Loucy (cell line): ENCODE measurements around the gene MAP3K5.

ENCODE experiments used
- H2AFZ ChIP-seq: fragments of 200-600 bp; sonication (generic); 2 replicates; pipeline ENCODE4 v1.6.0; 2016; ENCODE audit warnings: antibody characterized with exemption, mild to moderate bottlenecking, low read length, moderate library complexity
- H3F3A ChIP-seq: fragments of 200-600 bp; 2 replicates; pipeline ENCODE4 v1.6.0; 2016; ENCODE audit warnings: antibody characterized with exemption, low read depth, mild to moderate bottlenecking
- H3K27me3 ChIP-seq: fragments of 200-600 bp; sonication (generic); 2 replicates; pipeline ENCODE4 v1.6.1; 2014; ENCODE audit warnings: low read length, mild to moderate bottlenecking; ENCODE audit not compliant: insufficient read depth, poor library complexity, severe bottlenecking
- H3K36me3 ChIP-seq: fragments of 200-600 bp; sonication (generic); 2 replicates; pipeline ENCODE4 v1.6.1; 2016; ENCODE audit warnings: low read length; ENCODE audit not compliant: insufficient read depth
- H3K4me1 ChIP-seq: fragments of 200-600 bp; sonication (generic); 2 replicates; pipeline ENCODE4 v1.5.1; 2014; ENCODE audit warnings: low read length, mild to moderate bottlenecking; ENCODE audit not compliant: insufficient read depth, poor library complexity, severe bottlenecking
- H3K4me2 ChIP-seq: fragments of 200-600 bp; sonication (generic); 2 replicates; pipeline ENCODE4 v1.6.0; 2014; ENCODE audit warnings: antibody characterized with exemption, low read length, low read depth, mild to moderate bottlenecking; ENCODE audit not compliant: poor library complexity, severe bottlenecking
- H3K4me3 ChIP-seq: fragments of 200-600 bp; sonication (generic); 2 replicates; pipeline ENCODE4 v1.5.1; 2014; ENCODE audit warnings: low read length, mild to moderate bottlenecking, mixed read lengths; ENCODE audit not compliant: poor library complexity, severe bottlenecking
- H3K79me2 ChIP-seq: fragments of 200-600 bp; sonication (generic); 2 replicates; pipeline ENCODE4 v1.6.1; 2014; ENCODE audit warnings: low read length; ENCODE audit not compliant: insufficient read depth
- H3K9ac ChIP-seq: fragments of 200-600 bp; sonication (generic); 2 replicates; pipeline ENCODE4 v1.6.0; 2014; ENCODE audit warnings: mild to moderate bottlenecking, low read depth, low read length, moderate library complexity; ENCODE audit not compliant: poor library complexity, severe bottlenecking
- H3K9me2 ChIP-seq: fragments of 200-600 bp; sonication (generic); replicated peaks from 2 replicates; pipeline ENCODE4 v1.6.1; 2016; ENCODE audit warnings: low read depth, low read length, mixed read lengths
- H3K9me3 ChIP-seq: fragments of 200-600 bp; sonication (generic); 2 replicates; pipeline ENCODE4 v1.6.1; 2014; ENCODE audit warnings: mild to moderate bottlenecking, antibody characterized with exemption, low read length, low read depth; ENCODE audit not compliant: insufficient read depth
- H4K20me1 ChIP-seq: fragments of 200-600 bp; sonication (generic); 2 replicates; pipeline ENCODE4 v1.6.0; 2014; ENCODE audit warnings: antibody characterized with exemption, low read length, mild to moderate bottlenecking; ENCODE audit not compliant: insufficient read depth, poor library complexity, severe bottlenecking
- EZH2phosphoT487 ChIP-seq: fragments of 200-600 bp; IDR thresholded peaks from 2 replicates; pipeline ENCODE4 v1.6.1; 2018; ENCODE audit warnings: antibody characterized with exemption, mild to moderate bottlenecking, moderate library complexity, borderline replicate concordance
- TF ChIP-seq, protein P1 (sequence below): fragments of 200-600 bp; sonication (generic); conservative IDR thresholded peaks from 2 replicates; pipeline ENCODE4 v1.5.1; 2014; ENCODE audit warnings: mild to moderate bottlenecking, antibody characterized with exemption, low read length

The MAP3K5 gene

GRCh38 chr6:136607204-136607931, 184.9 kb downstream of the MAP3K5 start:
- H3K9ac ChIP-seq = no peak overlapping the region
- no peaks in the 10 kb centered on the region for H4K20me1 ChIP-seq
- H3F3A ChIP-seq = no peaks in the 10 kb centered on the region
- H3K9me3 ChIP-seq = no peaks in the 10 kb centered on the region
- H3K4me3 ChIP-seq = no peak overlapping the region
- no peaks in the 10 kb centered on the region for H3K27me3 ChIP-seq
- no peak overlapping the region for H2AFZ ChIP-seq
- TF ChIP-seq, protein P1, sequence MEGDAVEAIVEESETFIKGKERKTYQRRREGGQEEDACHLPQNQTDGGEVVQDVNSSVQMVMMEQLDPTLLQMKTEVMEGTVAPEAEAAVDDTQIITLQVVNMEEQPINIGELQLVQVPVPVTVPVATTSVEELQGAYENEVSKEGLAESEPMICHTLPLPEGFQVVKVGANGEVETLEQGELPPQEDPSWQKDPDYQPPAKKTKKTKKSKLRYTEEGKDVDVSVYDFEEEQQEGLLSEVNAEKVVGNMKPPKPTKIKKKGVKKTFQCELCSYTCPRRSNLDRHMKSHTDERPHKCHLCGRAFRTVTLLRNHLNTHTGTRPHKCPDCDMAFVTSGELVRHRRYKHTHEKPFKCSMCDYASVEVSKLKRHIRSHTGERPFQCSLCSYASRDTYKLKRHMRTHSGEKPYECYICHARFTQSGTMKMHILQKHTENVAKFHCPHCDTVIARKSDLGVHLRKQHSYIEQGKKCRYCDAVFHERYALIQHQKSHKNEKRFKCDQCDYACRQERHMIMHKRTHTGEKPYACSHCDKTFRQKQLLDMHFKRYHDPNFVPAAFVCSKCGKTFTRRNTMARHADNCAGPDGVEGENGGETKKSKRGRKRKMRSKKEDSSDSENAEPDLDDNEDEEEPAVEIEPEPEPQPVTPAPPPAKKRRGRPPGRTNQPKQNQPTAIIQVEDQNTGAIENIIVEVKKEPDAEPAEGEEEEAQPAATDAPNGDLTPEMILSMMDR = no peak
- TF ChIP-seq EZH2phosphoT487 = no peak
- H3K4me2 ChIP-seq = no peak overlapping the region
- H3K4me1 ChIP-seq = peaks cover 9% of the 10 kb centered on the region
- no peaks in the 10 kb centered on the region for H3K36me3 ChIP-seq
- H3K9me2 ChIP-seq = no peaks in the 10 kb centered on the region
- H3K79me2 ChIP-seq = no peaks in the 10 kb centered on the region

- TF ChIP-seq EZH2phosphoT487 = no peak
- TF ChIP-seq, protein P1 = no peak
- Histone ChIP-seq H3K27me3 (no peaks in the 10 kb centered on the region), H3K4me3 (no peak overlapping the region), H3K9ac (no peak overlapping the region), H3K36me3 (no peaks in the 10 kb centered on the region), H3K9me2 (no peaks in the 10 kb centered on the region), H3K4me1 (peaks cover 6% of the 10 kb centered on the region), H3K4me2 (no peak overlapping the region), H3K9me3 (no peaks in the 10 kb centered on the region), H2AFZ (no peak overlapping the region), H3K79me2 (no peaks in the 10 kb centered on the region), H3F3A (no peaks in the 10 kb centered on the region), H4K20me1 (no peaks in the 10 kb centered on the region)
These were observed 187.3 kb downstream of the MAP3K5 start for GRCh38 chr6:136604928-136605510.

DNA sequence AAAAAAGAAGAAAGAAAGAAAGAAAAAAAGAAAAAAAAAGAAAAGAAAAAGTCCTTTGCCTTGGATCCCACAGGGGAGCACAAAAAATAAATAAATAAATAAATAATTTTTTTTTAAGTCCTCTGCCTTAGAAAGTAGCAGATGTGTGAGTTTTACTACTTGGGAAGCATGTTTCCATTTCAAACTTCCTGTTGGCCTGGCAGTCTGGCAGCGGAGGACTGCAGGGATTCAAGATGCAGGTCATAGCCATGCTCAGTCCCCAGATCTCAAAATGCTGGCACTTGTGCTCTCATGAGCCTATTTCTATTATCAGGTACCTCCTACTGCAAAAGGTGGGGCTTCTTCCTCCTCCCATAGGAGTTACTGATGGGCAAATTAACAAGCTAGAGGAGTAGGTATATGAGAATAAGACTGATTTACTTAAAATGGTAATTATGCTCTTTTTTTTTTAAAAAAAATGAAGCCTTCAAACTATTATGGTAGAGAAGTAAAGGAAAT, 187.9 kb downstream of the MAP3K5 start:
- Histone ChIP-seq H3K79me2 (no peaks in the 10 kb centered on the region), H3K9ac (no peak overlapping the region), H3K9me3 (no peaks in the 10 kb centered on the region), H3K27me3 (no peaks in the 10 kb centered on the region), H3K4me3 (no peak overlapping the region), H4K20me1 (no peaks in the 10 kb centered on the region), H3K36me3 (no peaks in the 10 kb centered on the region), H2AFZ (no peak overlapping the region), H3K4me1 (peaks cover 6% of the 10 kb centered on the region), H3K9me2 (no peaks in the 10 kb centered on the region), H3F3A (no peaks in the 10 kb centered on the region), H3K4me2 (no peak overlapping the region)
- TF ChIP-seq, protein P1 = no peak
- TF ChIP-seq EZH2phosphoT487 = no peak
